HCT116 (cell line): ENCODE results near the gene KATNAL1. TPM values are rescaled to one million over a fixed set of nuclear protein-coding genes. Genes with fewer than 3 reads are reported as not detected.

Experiments used
- ATAC-seq: fragments of 200-7000 bp; cut with Tn5 transposase; 2 replicates; pipeline ENCODE4 v1.9.1; 2020; ENCODE audit warnings: mild to moderate bottlenecking, moderate library complexity
- BruUV-seq: library from RNA; stranded (reverse); fragments of 400-500 nt; replicated peaks from 2 replicates; lab custom pipeline; 2021; lab: Mats Ljungman, UMichigan
- CTCF ChIA-PET: fragments of 300-600 bp; sonication (Branson Sonifier 250); formaldehyde crosslinking; loops from one replicate; lab custom pipeline; 2021; ENCODE audit warnings: antibody characterized with exemption; lab: Charles Lee
- POLR2A ChIA-PET: fragments of 300-600, 350-600 bp; sonication (Branson Sonifier 250); formaldehyde crosslinking; loops from one replicate; lab custom pipeline; 2021; ENCODE audit warnings: antibody characterized with exemption; lab: Charles Lee
- RAD21 ChIA-PET, 2 experiments: fragments of 300-600 bp; sonication (Branson Sonifier 250); formaldehyde crosslinking; loops; one replicate each; lab custom pipeline; 2023; ENCODE audit warnings: low total read pairs in 2 of 2; ENCODE audit not compliant: uncharacterized antibody in 2 of 2, unreplicated experiment in 2 of 2, low non-redundant PET in 1 of 2; lab: Charles Lee
- DNase-seq: peaks from one replicate; pipeline ENCODE4 v3.0.0-alpha.2; 2010; ENCODE audit warnings: low read depth, low spot score
- H2AFZ ChIP-seq: fragments of 200-600 bp; shearing (Covaris generic), sonication (generic); 2 replicates; pipeline ENCODE4 v1.6.1; 2017; ENCODE audit warnings: low read depth, mixed run types, mixed read lengths, antibody characterized with exemption, low read length; ENCODE audit not compliant: poor library complexity, severe bottlenecking
- H3K27ac ChIP-seq: 2 replicates; pipeline ENCODE4 v1.5.1; 2012; ENCODE audit warnings: low read depth, low read length
- H3K27me3 ChIP-seq: fragments of 200-600 bp; sonication (generic); 2 replicates; pipeline ENCODE4 v1.6.1; 2016; ENCODE audit warnings: mixed run types, low read length, mixed read lengths; ENCODE audit not compliant: insufficient read depth
- H3K36me3 ChIP-seq, 2 experiments: fragments of 200-500 bp in 1 of 2; fragments of 200-600 bp in 1 of 2; sonication (Bioruptor generic) in 1 of 2; sonication (generic) in 1 of 2; 2 replicates each; pipeline versions ENCODE4 v1.5.1 to v1.6.1; 2014 to 2016; ENCODE audit warnings: low read length in 2 of 2, inconsistent platforms in 1 of 2, mixed read lengths in 1 of 2, mixed run types in 1 of 2; ENCODE audit not compliant: insufficient read depth in 2 of 2, control insufficient read depth in 1 of 2
- H3K4me1 ChIP-seq, 2 experiments: fragments of 200-600 bp in 1 of 2; sonication (generic) in 1 of 2; 2 replicates each; pipeline versions ENCODE4 v1.5.1 to v1.6.1; 2012 to 2017; ENCODE audit warnings: low read length in 2 of 2, inconsistent platforms in 1 of 2, mild to moderate bottlenecking in 1 of 2, mixed read lengths in 1 of 2, mixed run types in 1 of 2, moderate library complexity in 1 of 2; ENCODE audit not compliant: insufficient read depth in 2 of 2, control insufficient read depth in 1 of 2
- H3K4me2 ChIP-seq: fragments of 200-600 bp; sonication (generic); 2 replicates; pipeline ENCODE4 v1.6.1; 2017; ENCODE audit warnings: mixed run types, low read length, mixed read lengths
- H3K4me3 ChIP-seq, 2 experiments: fragments of 200-600 bp in 1 of 2; sonication (generic) in 1 of 2; replicated peaks in 1 of 2; 2 replicates each; pipeline ENCODE4 v1.5.1; 2011 to 2016; ENCODE audit warnings: low read length in 2 of 2, control low read depth in 1 of 2, low read depth in 1 of 2, mild to moderate bottlenecking in 1 of 2, mixed read lengths in 1 of 2, mixed run types in 1 of 2
- H3K79me2 ChIP-seq: fragments of 200-600 bp; sonication (generic); 2 replicates; pipeline ENCODE4 v1.6.1; 2017; ENCODE audit warnings: mild to moderate bottlenecking, mixed run types, low read length, moderate library complexity, mixed read lengths; ENCODE audit not compliant: insufficient read depth
- H3K9ac ChIP-seq: fragments of 200-600 bp; sonication (generic); 2 replicates; pipeline ENCODE4 v1.6.1; 2016; ENCODE audit warnings: low read length, mixed read lengths
- H3K9me2 ChIP-seq: fragments of 200-600 bp; sonication (generic), shearing (Covaris generic); 2 replicates; pipeline ENCODE4 v1.6.1; 2017; ENCODE audit warnings: mixed run types, mild to moderate bottlenecking, moderate library complexity; ENCODE audit not compliant: insufficient read depth
- H3K9me3 ChIP-seq, 2 experiments: fragments of 200-500 bp in 1 of 2; fragments of 200-600 bp in 1 of 2; sonication (Bioruptor generic) in 1 of 2; sonication (generic) in 1 of 2; 2 replicates each; pipeline ENCODE4 v1.6.1; 2014 to 2017; ENCODE audit warnings: low read length in 2 of 2, mixed read lengths in 2 of 2, inconsistent platforms in 1 of 2, low read depth in 1 of 2, mild to moderate bottlenecking in 1 of 2, mixed run types in 1 of 2, moderate library complexity in 1 of 2; ENCODE audit not compliant: control insufficient read depth in 1 of 2, insufficient read depth in 1 of 2
- H4K20me1 ChIP-seq: fragments of 200-600 bp; sonication (generic), shearing (Covaris generic); 2 replicates; pipeline ENCODE4 v1.6.1; 2017; ENCODE audit warnings: mixed run types, mild to moderate bottlenecking, moderate library complexity; ENCODE audit not compliant: insufficient read depth
- CBX3 ChIP-seq: IDR thresholded peaks from 2 replicates; pipeline ENCODE4 v1.6.1; 2012; ENCODE audit warnings: low read depth
- CEBPB ChIP-seq: IDR thresholded peaks from 2 replicates; pipeline ENCODE4 v1.6.1; 2012; ENCODE audit warnings: low read depth
- EGR1 ChIP-seq: IDR thresholded peaks from 2 replicates; pipeline ENCODE4 v1.6.1; 2012; ENCODE audit warnings: low read depth
- ELF1 ChIP-seq: IDR thresholded peaks from 2 replicates; pipeline ENCODE4 v1.6.1; 2012; ENCODE audit warnings: low read depth, borderline replicate concordance
- EZH2 ChIP-seq: fragments of 200-600 bp; sonication (generic); IDR thresholded peaks from 2 replicates; pipeline ENCODE4 v1.6.1; 2017; ENCODE audit warnings: antibody characterized with exemption, mixed run types
- JUND ChIP-seq: IDR thresholded peaks from 2 replicates; pipeline ENCODE4 v1.6.1; 2012
- POLR2A ChIP-seq: IDR thresholded peaks from 2 replicates; pipeline ENCODE4 v1.7.0; 2011; ENCODE audit warnings: borderline replicate concordance; ENCODE audit not compliant: insufficient read depth, insufficient read length; ENCODE audit errors: extremely low read depth
- POLR2AphosphoS5 ChIP-seq: IDR thresholded peaks from 2 replicates; pipeline ENCODE4 v1.6.1; 2011; ENCODE audit warnings: mild to moderate bottlenecking, low read depth, low read length, moderate library complexity
- RAD21 ChIP-seq: IDR thresholded peaks from 2 replicates; pipeline ENCODE4 v1.6.1; 2012; ENCODE audit warnings: low read depth, mild to moderate bottlenecking
- SP1 ChIP-seq: IDR thresholded peaks from 2 replicates; pipeline ENCODE4 v1.6.1; 2012; ENCODE audit warnings: low read depth
- SRF ChIP-seq: IDR thresholded peaks from 2 replicates; pipeline ENCODE4 v1.6.1; 2012; ENCODE audit warnings: low read depth
- YY1 ChIP-seq: IDR thresholded peaks from 2 replicates; pipeline ENCODE4 v1.6.1; 2011; ENCODE audit warnings: low read length, low read depth, moderate library complexity, mild to moderate bottlenecking; ENCODE audit not compliant: insufficient replicate concordance; ENCODE audit errors: extremely low read depth
- ZNF274 ChIP-seq: fragments of 200-500 bp; sonication (Bioruptor generic); IDR thresholded peaks from 2 replicates; pipeline ENCODE4 v1.6.1; 2014; ENCODE audit warnings: mild to moderate bottlenecking, low read depth, low read length, inconsistent platforms
- intact Hi-C: fragments of 100-400 bp; cut with micrococcal nuclease; formaldehyde crosslinking; loops from 2 replicates; pipeline ENCODE4 v1.10.0; 2022
- total RNA-seq: library from RNA; stranded (reverse); gene quantifications from one replicate; pipeline ENCODE4 v1.2.1, GENCODE V29; 2021; ENCODE audit not compliant: unreplicated experiment
- TF ChIP-seq, protein P1 (sequence below): IDR thresholded peaks from 2 replicates; pipeline ENCODE4 v1.6.1; 2012
- TF ChIP-seq, protein P2 (sequence below): IDR thresholded peaks from 2 replicates; pipeline ENCODE4 v1.6.1; 2011; ENCODE audit warnings: mild to moderate bottlenecking, low read length, moderate library complexity; ENCODE audit not compliant: insufficient replicate concordance; ENCODE audit errors: extremely low read depth
- TF ChIP-seq, protein P3 (sequence below): IDR thresholded peaks from 2 replicates; pipeline ENCODE4 v1.6.1; 2012

KATNAL1 gene
- total RNA-seq, 1 experiment from 2014 or later = 17.3 TPM

- H3K4me3 ChIP-seq = no peak overlapping the region
- no peaks in the 10 kb centered on the region for H3K27me3 ChIP-seq
- ChIA-PET RAD21 (no interaction called here), POLR2A (no interaction called here)
- DNase-seq (no peak), ATAC-seq (no peak)
- H3K4me1 ChIP-seq = peaks cover 5 to 15% of the 10 kb centered on the region in 2 experiments; a peak in 2 of 4 replicates
- no TSS peak for BruUV-seq
- H3K9me3 ChIP-seq = no peaks in the 10 kb centered on the region
- intact Hi-C loops = no loop called here
- TF ChIP-seq SRF (no peak), SP1 (no peak), POLR2A (no peak), ZNF274 (no peak), JUND (no peak), RAD21 (no peak), EGR1 (no peak), CBX3 (no peak), CEBPB (no peak), YY1 (no peak), EZH2 (no peak), ELF1 (no peak), POLR2AphosphoS5 (no peak)
- TF ChIP-seq, protein P1, sequence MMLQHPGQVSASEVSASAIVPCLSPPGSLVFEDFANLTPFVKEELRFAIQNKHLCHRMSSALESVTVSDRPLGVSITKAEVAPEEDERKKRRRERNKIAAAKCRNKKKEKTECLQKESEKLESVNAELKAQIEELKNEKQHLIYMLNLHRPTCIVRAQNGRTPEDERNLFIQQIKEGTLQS = no peak
- TF ChIP-seq, protein P2, sequence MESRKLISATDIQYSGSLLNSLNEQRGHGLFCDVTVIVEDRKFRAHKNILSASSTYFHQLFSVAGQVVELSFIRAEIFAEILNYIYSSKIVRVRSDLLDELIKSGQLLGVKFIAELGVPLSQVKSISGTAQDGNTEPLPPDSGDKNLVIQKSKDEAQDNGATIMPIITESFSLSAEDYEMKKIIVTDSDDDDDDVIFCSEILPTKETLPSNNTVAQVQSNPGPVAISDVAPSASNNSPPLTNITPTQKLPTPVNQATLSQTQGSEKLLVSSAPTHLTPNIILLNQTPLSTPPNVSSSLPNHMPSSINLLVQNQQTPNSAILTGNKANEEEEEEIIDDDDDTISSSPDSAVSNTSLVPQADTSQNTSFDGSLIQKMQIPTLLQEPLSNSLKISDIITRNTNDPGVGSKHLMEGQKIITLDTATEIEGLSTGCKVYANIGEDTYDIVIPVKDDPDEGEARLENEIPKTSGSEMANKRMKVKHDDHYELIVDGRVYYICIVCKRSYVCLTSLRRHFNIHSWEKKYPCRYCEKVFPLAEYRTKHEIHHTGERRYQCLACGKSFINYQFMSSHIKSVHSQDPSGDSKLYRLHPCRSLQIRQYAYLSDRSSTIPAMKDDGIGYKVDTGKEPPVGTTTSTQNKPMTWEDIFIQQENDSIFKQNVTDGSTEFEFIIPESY = no peak
- TF ChIP-seq, protein P3, sequence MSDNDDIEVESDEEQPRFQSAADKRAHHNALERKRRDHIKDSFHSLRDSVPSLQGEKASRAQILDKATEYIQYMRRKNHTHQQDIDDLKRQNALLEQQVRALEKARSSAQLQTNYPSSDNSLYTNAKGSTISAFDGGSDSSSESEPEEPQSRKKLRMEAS = no peak
- TF ChIP-seq, all 23 proteins: peak for 0
- H3K36me3 ChIP-seq = no peaks in the 10 kb centered on the region
- H3K9me2 ChIP-seq = no peaks in the 10 kb centered on the region
- H3K4me2 ChIP-seq = no peak overlapping the region
- CTCF ChIA-PET = interaction anchor here (1.3 kb wide), 1 partner anchor 158 kb away, joined by 3 read pairs; no protein-coding TSS in a partner anchor
- H2AFZ ChIP-seq = no peak overlapping the region
- no peaks in the 10 kb centered on the region for H4K20me1 ChIP-seq
- H3K79me2 ChIP-seq = peaks cover 91% of the 10 kb centered on the region
- H3K9ac ChIP-seq = no peak overlapping the region
- no peak overlapping the region for H3K27ac ChIP-seq
Measured at GRCh38 chr13:30290812-30291436, 16.4 kb downstream of the KATNAL1 start.
